ENCODE data around the gene ZBED1.
"Not testable (repeated sequence)": the region's sequence is repeated elsewhere in the genome, so short reads cannot be mapped to it uniquely, and the experiment has no call there.

The ZBED1 gene

GRCh38 chrX:2471126-2471525 is 29.6 kb downstream of the ZBED1 start:
- DNase-seq: not testable (repeated sequence)

GRCh38 chrX:2469852-2470251 is 30.9 kb downstream of the ZBED1 start:
- not testable (repeated sequence) for DNase-seq

DNA sequence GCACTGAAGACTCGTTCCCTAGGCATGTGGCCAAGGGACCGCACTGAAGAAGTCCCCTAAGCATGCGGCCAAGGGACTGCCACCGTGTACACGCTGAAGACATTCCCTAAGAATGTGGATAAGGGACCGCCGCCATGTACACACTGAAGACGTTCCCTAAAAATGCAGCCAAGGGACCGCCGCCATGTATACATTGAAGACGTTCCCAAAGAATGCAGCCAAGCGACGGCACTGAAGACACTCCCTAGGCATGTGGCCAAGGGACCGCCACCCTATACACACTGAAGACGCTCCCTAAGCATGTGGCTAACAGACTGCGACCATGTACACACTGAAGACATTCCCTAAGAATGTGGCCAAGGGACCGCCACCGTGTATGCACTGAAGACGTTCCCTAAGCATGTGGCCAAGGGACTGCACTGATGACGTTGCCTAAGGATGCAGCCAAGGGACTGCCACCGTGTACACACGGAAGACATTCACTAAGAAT is 31.5 kb downstream of the ZBED1 start:
- no peak for DNase-seq

DNA sequence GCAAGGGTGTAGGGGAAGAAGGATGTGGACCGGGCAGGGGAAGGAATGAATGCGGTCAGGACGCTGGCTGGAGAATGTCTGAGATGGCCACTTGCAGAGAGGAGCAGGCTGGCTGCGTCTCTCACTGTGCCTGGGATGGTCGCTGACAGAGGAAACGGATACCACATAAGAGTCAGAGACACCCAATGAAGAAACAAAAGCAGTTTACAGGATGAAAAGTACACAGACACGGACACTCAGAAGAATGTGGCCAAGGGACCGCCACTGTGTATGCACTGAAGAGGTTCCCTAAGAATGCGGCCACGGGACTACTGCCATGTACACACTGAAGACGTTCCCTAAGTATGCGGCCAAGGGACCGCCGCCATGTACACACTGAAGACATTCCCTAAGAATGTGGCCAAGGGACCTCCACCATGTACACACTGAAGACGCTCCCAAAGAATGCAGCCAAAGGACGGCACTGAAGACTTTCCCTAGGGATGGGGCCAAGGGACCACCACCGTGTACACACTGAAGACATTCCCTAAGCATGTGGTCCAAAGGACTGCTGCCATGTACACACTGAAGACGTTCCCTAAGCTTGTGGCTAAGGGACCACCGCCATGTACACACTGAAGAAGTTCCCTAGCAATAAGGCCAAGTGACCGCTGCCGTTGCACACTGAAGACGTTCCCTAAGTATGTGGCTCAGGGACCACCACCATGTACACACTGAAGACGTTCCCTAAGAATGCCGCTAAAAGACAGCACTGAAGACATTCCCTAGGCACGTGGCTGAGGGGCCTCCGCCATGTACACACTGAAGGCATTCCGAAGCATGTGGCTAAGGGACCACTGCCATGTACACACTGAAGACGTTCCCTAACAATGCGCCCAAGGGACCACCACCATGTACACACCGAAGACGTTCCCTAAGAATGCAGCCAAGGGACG is 32.2 kb downstream of the ZBED1 start:
- no peak for DNase-seq

GRCh38 chrX:2466876-2467656 is 33.7 kb downstream of the ZBED1 start:
- no peak for DNase-seq

GRCh38 chrX:2464677-2465166 is 36.1 kb downstream of the ZBED1 start:
- DNase-seq: no peak

GRCh38 chrX:2463973-2464676 is 36.7 kb downstream of the ZBED1 start:
- DNase-seq: no peak

DNA sequence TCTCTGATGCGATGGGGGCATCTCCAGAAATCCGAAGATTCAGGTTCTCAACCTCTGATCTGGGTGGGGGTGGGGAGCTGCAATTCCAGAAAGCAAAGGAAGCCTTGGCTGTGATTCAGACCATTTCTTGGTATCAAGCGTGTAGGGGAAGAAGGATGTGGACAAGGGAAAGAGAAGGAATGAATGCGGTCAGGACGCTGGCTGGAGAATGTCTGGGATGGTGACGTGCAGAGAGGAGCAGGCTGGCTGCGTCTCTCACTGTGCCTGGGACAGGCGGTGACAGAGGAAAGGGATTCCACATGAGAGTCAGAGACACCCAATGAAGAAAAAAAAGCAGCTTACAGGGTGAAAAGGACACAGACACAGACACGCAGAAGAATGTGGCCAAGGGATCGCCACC is 37.3 kb downstream of the ZBED1 start:
- DNase-seq: not testable (repeated sequence)

DNA sequence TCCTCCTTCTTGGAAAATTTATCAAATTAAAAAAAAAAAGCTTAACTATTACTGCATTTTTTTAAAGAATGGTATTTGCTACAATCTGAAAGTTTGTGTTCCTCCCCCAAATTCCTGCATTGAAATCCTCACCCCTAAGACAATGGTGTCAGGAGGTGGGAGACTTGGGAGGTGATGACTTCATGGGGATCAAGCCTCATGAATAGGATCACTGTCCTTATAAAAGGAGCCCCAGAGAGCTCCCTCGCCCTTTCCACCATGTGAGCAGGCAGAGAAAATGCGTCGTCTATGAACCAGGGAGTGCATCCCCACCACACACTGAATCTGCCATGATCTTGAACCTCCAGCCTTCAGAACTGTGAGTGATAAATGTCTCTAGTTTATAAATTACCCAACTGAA is 38.0 kb downstream of the ZBED1 start:
- DNase-seq: no peak

GRCh38 chrX:2462074-2462473 is 38.7 kb downstream of the ZBED1 start:
- no peak for DNase-seq

- no peak for DNase-seq
These were observed 39.1 kb downstream of the ZBED1 start for GRCh38 chrX:2461711-2462016.

- DNase-seq: not testable (repeated sequence)
These were observed 39.7 kb downstream of the ZBED1 start for GRCh38 chrX:2460821-2461710.

GRCh38 chrX:2460048-2460447 is 40.7 kb downstream of the ZBED1 start:
- not testable (repeated sequence) for DNase-seq

- DNase-seq: no peak
These were observed 42.5 kb downstream of the ZBED1 start for GRCh38 chrX:2458309-2458708.

GRCh38 chrX:2457289-2458133 is 43.3 kb downstream of the ZBED1 start:
- no peak for DNase-seq

GRCh38 chrX:2456091-2456490 is 44.7 kb downstream of the ZBED1 start:
- not testable (repeated sequence) for DNase-seq

GRCh38 chrX:2454620-2455019 is 46.2 kb downstream of the ZBED1 start:
- DNase-seq: not testable (repeated sequence)

DNA sequence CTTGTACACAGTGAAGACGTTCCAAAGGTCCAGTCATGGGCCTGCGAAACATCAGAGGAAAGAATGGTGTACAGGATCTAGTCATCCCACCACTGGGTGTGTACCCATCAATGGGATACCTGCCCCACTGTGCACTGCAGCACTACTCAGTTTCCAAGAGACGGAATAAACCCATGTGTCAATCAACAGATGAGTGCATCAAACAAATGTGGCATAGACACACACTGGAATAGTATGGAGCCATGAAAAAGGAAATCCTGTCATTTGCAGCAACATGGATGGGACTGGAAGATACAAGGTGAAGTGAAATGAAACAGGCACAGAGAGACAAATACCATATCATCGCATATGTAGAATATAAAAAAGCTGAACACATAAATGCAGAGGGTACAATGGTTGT is 48.0 kb downstream of the ZBED1 start:
- no peak for DNase-seq

DNA sequence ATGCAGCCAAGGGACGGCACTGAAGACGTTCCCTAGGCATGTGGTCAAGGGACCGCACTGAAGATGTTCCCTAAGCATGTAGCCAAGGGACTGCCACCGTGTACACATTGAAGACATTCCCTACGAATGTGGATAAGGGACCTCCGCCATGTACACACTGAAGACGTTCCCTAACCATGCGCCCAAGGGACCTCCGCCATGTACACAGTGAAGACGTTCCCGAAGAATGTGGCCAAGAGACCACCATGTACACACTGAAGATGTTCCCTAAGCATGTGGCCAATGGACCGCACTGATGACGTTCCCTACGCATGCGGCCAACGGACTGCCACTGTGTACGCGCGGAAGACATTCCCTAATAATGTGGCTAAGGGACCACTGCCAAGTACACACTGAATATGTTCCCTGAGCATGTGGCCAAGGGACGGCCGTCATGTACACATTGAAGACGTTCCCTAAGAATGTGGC is 48.4 kb downstream of the ZBED1 start:
- DNase-seq: no peak

DNA sequence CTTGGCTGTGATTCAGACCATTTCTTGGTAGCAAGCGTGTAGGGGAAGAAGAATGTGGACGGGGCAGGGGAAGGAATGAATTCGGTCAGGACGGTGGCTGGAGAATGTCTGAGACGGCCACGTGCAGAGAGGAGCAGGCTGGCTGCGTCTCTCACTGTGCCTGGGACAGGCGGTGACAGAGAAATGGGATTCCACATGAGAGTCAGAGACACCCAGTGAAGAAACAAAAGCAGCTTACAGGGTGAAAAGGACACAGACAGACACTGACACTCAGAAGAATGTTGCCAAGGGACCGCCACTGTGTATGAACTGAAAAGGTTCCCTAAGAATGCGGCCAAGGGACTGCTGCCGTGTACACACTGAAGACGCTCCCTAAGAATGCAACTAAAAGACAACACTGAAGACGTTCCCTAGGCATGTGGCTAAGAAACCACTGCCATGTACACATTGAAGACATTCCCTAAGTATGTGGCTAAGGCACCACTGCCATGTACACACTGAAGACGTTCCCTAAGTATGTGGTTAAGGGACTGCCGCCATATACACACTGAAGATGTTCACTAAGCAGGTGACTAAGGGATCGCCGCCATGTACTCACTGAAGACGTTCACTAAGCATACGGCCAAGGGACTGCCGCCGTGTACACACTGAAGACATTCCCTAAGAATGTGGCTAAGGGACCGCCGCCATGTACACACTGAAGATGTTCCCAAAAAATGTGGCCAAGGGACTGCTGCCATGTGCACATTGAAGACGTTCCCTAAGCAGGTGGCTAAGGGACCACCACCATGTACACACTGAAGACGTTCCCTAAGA is 49.1 kb downstream of the ZBED1 start:
- DNase-seq: no peak

Measured in NCI-H1092 (cell line).